GM19467 (cell line): ENCODE data around the gene SYDE2.
"Not testable (repeated sequence)": the region's sequence is repeated elsewhere in the genome, so short reads cannot be mapped to it uniquely, and the experiment has no call there.

Experiments
- ATAC-seq: cut with Tn5 transposase; IDR thresholded peaks from one replicate; pipeline ENCODE4 v1.9.1; 2021; ENCODE audit warnings: mild to moderate bottlenecking, moderate library complexity; ENCODE audit not compliant: unreplicated experiment

The SYDE2 gene

DNA sequence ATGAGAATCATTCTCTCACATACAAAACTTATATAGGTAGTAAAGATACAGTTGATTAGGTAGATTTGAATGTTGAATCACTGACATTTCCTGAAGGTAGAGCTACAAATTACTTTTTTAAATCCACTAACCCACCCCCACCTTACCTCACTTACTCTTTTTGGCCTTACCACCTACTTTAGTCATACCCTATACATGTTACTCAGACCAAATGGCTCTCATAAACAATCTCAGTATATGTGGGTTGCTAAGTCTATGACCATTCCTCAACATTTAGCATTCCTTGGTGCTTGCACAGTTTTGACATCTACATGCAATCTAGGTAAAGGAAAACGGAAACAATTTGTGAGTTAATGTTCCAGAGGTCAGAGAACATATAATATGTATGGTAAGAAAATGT is 26.3 kb downstream of the SYDE2 start:
- ATAC-seq: no peak

DNA sequence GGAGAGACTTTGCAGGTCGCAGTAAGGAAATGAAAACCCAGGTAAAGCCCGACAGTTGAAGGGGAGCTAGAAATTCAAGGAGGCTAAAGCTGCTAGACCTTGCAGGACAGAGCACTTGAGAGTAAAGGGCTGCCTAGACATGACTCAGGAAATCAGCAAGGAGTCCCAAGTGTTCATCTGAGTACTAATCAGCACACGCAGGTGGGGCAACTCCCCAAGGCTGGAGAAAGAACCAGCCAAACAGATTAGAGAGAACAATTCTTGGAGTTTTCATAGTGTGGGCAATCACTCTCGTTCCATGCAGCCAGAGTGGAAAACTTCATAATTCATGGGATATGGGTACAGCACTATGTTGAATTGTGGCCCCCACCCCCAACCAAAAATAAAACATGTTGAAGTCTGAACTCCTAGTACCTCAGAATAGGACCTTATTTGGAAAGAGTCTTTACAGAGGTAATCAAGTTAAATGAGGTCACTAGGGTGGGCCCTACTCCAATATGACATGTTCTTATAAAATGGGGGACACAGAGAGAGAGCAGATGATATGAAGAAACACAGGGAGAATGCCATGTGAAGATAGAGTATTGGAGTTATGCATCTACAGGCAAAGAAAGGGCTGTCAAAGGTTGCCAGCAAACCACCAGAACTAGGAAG is 28.0 kb downstream of the SYDE2 start:
- ATAC-seq: no peak

DNA sequence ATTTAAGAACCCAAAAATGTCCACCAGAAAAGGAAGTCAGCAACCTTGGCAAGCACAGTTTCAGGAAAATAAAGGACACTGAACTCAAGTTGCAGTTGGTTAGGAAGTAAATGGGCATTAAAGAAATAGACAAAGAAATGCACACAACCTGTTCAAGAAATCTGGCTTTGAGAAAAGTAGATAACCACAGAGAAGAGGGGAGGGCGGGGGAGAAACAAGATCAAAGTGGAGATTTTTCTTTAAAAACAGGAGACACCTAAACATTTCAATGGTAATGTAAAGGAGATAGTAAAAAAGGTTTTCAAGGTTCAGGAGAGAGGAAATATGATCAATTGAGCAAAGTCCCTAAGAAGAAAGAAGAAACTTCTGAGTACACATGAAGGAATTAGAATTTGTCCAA is 29.1 kb downstream of the SYDE2 start:
- no peak for ATAC-seq

DNA sequence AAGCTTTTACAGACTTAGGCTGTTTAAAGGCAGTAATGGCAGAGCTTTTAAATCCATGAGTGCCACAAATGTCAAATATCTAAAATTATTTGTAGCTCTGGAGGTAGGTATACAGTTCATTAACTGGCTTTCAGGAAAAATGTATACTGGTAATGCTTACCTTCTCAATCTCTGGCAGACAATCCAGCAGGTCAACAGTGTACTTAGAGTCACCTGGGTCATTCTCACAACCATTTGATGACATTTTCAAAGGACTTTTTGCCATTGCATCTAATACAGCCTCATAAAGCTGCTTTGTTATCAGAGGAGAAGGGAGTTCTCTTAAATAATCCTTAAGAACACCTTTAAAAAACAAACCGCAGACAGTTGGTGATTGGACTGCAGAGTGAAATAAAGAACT is 31.9 kb downstream of the SYDE2 start:
- ATAC-seq: no peak

DNA sequence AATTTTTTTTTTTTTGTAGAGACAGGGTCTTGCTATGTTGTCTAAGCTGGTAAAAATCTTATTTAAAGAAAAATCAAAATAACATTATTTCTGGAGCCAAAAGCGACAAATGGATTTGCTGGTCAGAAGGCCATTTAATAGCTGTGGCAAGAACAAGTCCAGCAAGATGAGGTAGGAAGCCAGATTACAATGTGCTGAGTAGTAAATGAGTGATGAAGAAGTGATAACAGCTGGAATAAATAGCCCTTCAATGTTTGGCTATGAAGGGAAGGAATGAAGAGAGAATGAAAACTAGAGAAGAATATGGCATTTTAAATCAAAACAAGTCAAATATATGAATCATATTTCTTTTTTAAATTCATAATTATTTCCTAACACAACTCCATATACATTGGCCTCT is 34.5 kb downstream of the SYDE2 start:
- no peak for ATAC-seq

GRCh38 chr1:85158910-85159309 is 41.9 kb downstream of the SYDE2 start:
- ATAC-seq: no peak

- no peak for ATAC-seq
Observed at GRCh38 chr1:85157436-85157835, 43.4 kb downstream of the SYDE2 start.

GRCh38 chr1:85153149-85153891 is 47.5 kb downstream of the SYDE2 start:
- ATAC-seq: no peak

DNA sequence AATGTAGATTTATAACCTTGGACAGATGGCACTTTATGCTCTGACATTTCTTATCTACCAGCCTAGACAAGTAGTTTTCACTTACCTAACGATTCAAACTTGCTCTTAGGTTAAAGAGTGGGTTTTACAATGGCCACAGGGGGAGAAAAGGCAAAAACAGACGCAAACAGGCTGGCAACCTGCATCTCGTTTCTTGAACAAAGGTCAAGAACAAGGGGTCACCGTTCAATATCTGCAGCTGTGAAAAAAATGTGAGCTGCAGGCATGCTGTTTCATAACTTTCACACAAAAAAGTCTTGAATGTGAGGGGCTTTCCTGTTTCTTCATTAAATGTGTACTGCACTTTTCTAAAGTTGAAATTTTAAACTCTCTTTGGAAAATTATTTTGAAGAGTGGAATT is 49.4 kb downstream of the SYDE2 start:
- ATAC-seq: no peak

DNA sequence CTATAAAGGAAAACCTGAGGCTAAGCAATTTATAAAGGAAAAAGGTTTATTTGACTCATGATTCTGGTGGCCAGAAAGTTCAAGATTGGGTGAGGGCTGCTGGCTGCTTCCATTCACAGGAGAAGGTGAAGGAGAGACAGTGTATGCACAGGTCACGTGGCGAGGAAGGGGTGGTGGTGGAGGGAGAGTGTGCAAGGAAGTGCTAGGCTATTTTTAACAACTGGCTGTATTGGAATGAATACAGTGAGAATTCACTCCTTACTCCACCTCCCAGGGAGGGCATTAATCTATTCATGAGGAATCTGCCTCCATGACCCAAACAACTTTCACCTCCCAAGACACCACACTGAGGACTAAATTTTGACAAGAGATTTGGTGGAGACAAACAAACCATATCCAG is 51.0 kb downstream of the SYDE2 start:
- no peak for ATAC-seq

GRCh38 chr1:85148524-85149250 is 52.1 kb downstream of the SYDE2 start:
- ATAC-seq: peak; percentile 70

DNA sequence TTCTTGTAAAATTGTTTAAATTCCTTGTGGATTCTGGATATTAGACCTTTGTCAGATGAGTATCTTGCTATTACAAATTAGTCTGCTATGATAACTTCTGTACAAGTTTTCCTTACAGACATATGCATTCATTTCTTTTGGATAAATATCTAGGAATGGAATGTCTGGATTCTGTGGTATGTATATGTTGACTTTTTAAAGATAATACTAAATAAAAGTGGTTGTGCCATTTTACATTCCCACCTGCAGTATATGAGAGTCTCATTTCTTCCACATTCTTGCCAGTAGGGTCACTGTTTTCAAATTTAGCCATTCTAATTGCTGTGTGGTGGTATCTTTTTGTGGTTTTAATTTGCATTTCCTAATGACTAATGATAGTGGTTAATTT is 53.9 kb downstream of the SYDE2 start:
- no peak for ATAC-seq

DNA sequence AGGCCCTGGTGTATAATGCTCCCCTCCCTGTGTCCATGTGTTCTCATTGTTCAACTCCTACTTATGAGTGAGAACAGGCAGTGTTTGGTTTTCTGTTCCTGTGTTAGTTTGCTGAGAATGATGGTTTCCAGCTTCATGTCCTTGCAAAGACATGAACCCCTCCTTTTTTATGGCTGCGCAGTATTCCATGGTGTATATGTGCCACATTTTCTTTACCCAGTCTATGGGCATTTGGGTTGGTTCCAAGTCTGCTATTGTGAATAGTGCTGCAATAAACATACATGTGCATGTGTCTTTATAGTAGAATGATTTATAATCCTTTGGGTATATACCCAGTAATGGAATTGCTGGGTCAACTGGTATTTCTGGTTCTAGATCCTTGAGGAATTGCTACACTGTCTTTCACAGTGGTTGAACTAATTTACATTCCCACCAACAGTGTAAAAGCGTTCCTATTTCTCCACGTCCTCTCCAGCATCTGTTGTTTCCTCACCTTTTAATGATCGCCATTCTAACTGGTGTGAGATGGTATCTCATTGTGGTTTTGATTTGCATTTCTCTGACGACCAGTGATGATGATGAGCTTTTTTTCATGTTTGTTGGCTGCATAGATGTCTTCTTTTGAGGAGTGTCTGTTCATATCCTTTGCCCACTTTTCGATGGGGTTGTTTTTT is 54.4 kb downstream of the SYDE2 start:
- ATAC-seq: not testable (repeated sequence)

DNA sequence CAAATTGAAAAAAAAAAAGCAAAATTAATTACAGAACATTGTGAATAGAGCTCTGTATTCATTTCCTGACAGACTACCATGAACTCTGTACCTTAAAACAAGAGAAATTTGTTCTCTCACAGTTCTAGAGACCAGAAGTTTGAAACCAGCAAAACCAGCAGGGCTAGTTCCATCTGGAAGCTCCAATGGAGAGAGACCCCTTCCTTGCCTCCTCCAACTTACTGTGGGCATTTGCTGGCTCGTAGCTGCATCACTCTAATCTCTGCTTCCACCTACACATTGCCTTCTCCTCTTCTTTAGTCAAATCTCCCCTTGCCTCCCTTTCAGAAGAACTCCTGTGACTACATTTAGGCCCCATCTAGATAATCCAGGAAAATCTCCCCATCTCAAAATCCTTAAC is 56.5 kb downstream of the SYDE2 start:
- no peak for ATAC-seq

DNA sequence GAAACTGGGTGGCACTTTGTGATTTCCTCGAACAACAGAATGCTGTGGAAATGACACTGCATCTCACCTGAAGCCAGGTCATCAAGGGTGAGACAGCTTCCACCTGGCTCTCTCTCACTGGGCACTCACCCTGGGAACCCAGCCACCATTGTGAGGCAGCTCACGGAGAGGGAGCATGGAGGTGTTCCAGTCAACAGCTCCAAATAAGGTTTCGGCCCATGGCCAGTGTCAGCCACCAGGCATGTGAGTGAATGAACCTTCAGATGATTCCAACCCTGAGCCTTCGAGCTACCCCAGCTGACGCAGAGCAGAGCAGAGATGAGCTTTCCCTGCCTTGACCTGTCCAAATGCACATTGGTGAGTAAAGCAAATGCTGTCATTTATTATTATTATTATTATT is 58.1 kb downstream of the SYDE2 start:
- no peak for ATAC-seq

DNA sequence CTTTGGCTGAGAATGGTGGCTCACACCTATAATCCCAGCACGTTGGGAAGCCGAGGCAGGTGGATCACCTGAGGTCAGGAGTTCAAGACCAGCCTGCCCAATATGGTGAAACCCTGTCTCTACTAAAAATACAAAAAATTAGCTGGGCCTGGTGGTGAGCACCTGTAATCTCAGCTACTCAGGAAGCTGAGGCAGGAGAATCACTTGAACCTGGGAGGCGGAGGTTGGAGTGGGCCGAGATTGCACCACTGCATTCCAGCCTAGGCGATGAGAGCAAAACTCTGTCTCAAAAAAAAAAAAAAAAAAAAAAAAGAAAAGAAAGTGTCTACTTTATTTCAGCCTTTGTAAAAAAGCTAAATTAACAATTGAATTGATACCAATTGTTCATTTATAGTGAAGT is 62.4 kb downstream of the SYDE2 start:
- not testable (repeated sequence) for ATAC-seq

- no peak for ATAC-seq
Observed at GRCh38 chr1:85137660-85138059, 63.2 kb downstream of the SYDE2 start.

- ATAC-seq: no peak
Observed at GRCh38 chr1:85135392-85135798, 65.4 kb downstream of the SYDE2 start.

GRCh38 chr1:85134583-85135391 is 66.0 kb downstream of the SYDE2 start:
- ATAC-seq: no peak

DNA sequence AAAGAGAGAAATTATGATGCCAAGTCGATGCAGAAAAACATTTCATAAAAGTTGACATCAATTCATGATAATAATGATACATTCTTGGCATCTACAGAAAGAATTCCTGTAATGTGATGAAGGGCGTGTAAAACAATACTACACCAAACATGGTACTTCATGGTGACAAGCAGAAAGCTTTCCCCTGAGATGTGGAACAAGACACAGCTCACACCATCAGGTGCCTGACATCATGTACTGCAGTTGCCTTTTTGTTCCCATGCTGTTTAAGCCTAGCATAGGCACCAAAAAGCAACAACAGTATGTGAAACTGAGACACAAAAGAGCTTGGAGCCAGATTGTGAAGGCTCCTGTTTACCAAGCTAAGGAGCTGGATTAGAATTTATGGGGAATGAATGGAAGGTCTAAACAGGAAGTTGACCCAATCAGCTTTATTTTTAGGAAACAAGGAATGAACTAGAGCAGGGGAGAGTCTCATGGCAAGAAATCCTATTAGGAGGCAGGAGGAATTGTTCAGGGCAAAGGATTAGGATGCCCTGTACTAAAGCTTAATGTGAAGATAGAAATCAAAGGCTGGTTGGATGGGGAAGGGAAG is 67.2 kb downstream of the SYDE2 start:
- no peak for ATAC-seq
